GM15510 (cell line): ENCODE measurements around the gene ADGRA3.

Source experiments
- POLR2A ChIP-seq: IDR thresholded peaks from 3 replicates; pipeline ENCODE4 v1.6.1; 2011; ENCODE audit warnings: borderline replicate concordance; ENCODE audit not compliant: insufficient read length; ENCODE audit errors: extremely low read depth

Gene ADGRA3

GRCh38 chr4:22444813-22445212 lies 71.1 kb downstream of the ADGRA3 start:
- no peak for TF ChIP-seq POLR2A

DNA sequence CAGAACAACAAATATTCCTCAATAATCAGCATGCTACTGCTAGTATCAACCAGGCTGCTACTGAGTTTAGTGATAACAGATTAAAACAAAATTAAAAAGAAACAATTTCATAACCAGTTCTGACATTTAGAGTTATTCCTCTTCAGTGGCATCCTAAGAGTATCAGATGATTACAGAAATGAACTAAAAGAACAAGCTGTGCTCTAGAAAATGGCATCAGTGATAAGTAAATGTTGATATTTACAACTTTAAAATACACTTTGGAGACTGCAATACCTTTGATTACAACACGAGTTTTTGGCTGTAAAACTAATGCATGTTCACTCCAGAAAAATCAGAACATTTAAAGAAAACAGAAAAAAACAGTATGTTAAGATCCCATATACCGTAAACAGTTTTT lies 72.9 kb downstream of the ADGRA3 start:
- TF ChIP-seq POLR2A: no peak

DNA sequence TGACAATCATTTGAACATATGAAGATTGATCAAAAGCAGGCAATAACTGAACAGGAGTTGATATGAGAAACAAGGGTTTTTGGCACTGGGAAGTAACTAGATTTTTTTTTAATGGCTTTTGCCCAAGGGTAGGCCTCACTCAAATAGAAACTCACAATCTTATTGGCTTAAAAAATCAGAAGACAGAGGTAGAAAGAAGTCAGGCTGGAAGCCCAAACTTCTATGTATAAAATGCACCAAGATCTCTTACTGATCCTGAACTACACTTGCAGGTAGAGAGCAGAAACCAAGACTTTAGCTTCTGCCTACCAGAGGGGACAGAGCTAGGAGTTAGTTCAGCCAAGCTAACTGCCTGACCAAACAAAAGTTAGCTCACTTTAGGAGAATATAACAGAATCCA lies 74.9 kb downstream of the ADGRA3 start:
- TF ChIP-seq POLR2A: no peak

DNA sequence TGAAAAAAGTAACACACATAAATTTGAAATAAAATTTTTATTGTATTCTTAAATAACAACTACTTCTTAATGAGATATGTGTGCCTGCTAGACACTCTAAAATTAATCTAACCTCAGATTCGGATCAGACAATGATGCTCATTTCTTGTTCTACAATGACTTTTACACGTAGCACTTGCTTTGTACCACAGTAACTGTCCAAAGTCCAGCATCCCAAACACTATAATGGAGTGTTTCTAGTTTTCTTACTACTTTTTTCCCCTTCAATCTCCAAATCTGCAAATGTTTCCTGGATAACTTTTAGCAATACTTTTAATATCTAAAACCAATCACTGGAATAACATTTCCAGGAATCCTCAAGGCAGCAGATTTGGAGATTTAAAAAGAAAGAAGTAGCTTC lies 75.9 kb downstream of the ADGRA3 start:
- TF ChIP-seq POLR2A: no peak

- TF ChIP-seq POLR2A: no peak
Observed at GRCh38 chr4:22435652-22436051, 80.2 kb downstream of the ADGRA3 start.

GRCh38 chr4:22434895-22435294 lies 81.0 kb downstream of the ADGRA3 start:
- no peak for TF ChIP-seq POLR2A

GRCh38 chr4:22430626-22431025 lies 85.2 kb downstream of the ADGRA3 start:
- no peak for TF ChIP-seq POLR2A

- no peak for TF ChIP-seq POLR2A
Observed at GRCh38 chr4:22428441-22428840, 87.4 kb downstream of the ADGRA3 start.

DNA sequence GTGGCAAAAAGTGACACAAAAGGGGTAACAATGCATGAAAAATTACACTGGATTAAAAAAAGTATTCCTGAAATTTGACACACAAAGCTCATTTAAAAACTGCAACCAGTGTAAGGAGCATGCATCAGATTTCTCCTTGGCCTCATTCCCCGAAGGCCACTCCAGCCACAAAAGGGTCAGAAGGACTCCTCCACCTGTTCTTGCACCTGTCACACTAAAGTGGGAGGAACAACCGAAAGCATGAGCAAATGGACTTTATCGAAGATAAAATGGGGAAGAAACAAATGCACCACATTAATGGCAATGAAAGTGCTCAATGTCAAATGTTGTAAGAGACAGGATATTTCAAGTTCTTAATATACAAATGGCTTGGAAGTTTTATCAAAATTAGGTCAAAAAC lies 88.2 kb downstream of the ADGRA3 start:
- TF ChIP-seq POLR2A: no peak

GRCh38 chr4:22420291-22420690 lies 95.6 kb downstream of the ADGRA3 start:
- TF ChIP-seq POLR2A: no peak

DNA sequence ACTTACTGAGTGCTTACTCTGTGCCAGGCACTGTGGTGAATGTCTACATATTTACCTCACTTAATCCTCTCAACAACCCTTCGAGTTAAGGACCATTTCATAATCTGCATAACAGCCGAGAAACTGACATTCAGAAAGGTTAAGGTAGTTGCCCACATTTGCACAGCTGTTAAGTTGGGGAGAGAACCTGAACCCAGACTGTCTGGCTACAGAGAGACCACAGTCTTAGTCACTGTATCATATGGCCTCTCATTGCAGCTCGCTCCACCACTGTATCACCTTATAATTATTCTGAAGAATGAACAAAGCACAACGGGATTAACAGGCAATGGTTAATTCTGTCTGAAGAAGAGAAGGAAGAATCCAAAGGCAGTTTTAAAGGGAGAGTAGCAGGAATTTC lies 98.5 kb downstream of the ADGRA3 start:
- no peak for TF ChIP-seq POLR2A

GRCh38 chr4:22416403-22416802 lies 99.5 kb downstream of the ADGRA3 start:
- TF ChIP-seq POLR2A: no peak

- TF ChIP-seq POLR2A: no peak
Observed at GRCh38 chr4:22414833-22415232, 101.0 kb downstream of the ADGRA3 start.

DNA sequence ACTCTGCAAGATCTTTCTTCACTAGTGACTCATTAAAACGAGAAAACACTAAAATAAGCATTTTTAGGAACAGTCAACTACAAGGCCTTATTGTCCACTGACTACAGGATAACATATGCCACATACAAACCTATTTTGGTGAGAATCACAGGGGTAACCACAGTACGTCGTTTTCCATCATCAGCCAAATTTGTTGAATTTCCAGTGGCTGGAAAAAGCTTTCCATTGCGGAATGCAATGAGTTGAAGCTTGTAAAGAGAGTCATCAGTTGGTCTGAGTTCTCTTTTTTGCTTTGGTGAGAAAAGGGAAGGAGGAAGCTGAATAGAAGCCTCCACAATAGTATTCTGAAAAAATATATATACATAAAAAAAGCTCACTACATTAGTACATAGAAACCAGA lies 102.4 kb downstream of the ADGRA3 start:
- TF ChIP-seq POLR2A: no peak

GRCh38 chr4:22412013-22412412 lies 103.9 kb downstream of the ADGRA3 start:
- TF ChIP-seq POLR2A: no peak

GRCh38 chr4:22410645-22411247 lies 105.1 kb downstream of the ADGRA3 start:
- no peak for TF ChIP-seq POLR2A

DNA sequence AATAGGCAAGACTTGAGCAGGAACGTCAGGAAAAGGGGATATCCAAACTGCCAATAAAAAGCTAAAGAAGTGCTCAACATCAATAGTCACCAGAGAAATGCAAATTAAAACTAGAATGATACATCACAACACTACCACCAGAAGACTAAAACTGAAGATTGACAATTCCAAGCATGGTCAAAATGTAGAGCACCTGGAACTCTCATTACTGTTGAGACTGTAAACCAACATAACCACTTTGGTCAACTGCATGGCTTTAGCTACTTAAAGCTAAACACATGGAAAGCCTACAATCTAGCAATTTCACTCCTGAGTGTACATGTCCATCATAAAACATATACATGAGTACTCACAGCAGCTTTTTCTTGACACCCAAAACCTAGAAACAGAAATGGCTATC lies 107.4 kb downstream of the ADGRA3 start:
- TF ChIP-seq POLR2A: no peak
